NCI-H2227 (cell line): ENCODE results near the gene DCLK2.

Experiments used
- DNase-seq: peaks from one replicate; lab custom pipeline; 2025; ENCODE audit not compliant: unreplicated experiment; lab: John Stamatoyannopoulos, UW

DCLK2 gene

DNA sequence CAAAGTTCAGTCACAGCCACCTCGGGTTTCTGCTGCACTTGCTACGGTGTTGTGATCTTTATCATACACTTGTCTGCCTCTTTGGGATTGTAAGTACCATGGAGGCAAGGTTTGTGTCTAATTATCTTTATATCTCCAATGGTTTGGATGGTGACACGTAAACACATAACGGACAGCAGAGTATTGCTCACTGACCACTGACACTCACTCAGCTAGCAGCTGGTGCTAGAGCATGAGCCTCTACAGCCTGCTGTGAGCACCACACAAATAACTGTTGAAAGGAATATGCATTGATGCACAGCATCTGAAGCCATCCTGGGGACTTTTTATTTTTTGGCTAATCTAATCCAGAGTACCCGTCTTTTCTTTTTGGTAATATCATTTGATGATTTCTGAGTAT, 156.0 kb downstream of the DCLK2 start:
- DNase-seq = no peak

DNA sequence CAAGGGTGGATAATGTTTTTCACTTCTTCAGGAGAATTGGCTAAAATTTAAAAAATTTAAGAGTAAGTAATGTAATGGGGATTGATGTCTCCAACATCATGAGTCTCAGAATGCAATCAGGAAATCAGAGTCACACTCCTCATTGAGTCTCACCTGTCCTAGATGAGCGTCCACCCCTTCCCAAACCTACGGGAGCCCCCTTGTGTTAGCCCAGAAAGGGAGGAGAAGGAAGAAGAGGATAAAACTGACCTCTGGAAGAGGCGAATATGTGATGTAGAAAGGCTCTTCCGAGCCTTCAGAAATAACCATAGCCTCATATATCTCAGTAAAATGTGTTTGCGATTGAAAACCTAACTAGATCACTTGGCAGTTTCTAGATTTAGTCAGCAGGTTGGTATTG, 157.1 kb downstream of the DCLK2 start:
- DNase-seq = no peak

DNA sequence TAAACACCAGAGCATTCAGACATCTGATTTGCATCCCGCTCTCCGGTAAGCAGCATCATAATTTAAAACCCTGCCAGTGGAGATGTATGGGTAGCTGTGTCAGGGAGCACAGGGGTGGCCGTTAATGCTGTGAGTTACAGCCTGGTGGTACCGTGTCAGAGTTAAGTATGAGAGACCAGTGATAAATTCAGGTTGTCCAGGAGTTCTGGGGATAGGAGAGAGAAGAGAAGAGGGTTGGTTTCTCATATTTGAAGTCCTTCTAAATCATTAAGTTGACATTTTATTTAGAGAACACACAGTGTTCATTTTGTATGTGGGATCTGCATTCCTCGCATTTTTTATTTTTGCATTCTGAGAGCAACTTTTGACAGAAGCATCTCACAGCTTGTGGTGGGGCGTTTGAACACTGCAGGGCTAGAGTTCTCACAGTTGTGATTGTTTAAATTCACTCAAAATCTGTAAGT, 157.6 kb downstream of the DCLK2 start:
- no peak for DNase-seq

DNA sequence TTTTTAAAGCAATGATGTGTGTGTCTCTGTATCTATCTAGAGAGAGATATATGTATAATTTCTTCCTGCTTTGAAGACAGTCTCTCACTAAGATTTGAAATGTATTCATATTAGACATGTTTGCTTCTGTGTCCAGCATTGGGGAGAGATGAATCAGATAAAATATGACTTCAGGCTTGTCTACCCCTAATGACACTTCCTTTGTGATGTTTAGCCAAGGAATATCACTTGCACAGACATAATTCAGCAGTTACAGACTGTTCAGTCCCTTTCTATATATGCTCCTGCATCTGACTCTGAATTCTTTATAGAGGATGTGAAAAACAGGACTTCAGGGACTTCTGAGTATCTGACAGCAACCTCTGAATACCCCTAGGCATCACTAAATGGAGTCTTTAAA, 158.4 kb downstream of the DCLK2 start:
- DNase-seq = no peak

DNA sequence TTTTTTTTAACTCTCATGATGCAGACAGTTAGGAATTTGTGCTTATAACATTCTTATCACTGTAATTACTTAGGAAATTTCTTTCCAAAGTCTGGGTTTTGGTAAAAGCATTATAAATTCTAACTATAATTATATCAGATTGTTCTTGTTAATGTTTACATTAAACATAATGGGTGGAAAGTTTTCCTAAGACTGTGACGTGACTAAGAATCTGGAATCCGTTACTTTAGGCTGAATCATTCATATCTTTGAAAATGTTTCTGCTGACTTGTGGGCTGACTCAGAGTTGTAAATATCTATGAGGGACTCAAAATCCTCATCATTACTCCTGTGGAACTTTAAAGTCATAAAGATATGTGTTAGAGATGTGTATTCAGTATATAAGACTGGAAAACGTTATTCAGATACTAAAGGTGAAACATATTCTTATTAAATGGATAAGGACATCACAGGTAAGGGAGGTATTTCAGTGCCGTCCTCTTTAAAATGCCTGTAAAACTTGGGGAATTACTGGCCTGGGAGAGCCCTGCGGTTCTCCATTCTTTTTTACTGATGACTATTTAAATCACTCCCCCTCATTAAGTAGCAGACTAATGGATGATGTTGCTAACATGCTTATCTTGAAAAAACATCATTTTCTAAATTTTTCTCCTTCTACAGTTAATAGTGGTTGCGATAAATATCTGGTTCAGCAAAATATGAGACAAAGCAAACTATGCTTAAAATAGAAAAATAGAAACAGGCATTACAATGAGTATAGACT, 159.0 kb downstream of the DCLK2 start:
- DNase-seq = no peak

DNA sequence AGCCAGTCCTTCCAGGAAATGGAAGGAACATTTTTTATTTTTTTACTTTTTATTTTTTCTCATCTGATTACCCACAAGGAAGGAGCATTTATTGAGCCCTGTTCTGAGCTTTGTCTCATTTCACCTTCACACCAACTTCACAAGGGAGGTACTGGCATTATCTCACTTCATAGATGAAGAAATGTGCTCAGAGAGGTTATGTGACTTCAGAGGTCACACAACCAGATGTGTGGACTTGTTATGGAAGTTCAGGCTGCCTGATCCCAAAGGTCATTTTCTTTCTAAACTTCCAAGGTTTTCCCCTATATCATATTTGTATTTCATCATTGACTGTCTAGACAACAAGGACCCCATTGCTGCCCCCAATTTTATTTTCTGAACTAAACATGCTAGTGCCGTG, 160.3 kb downstream of the DCLK2 start:
- DNase-seq = no peak

DNA sequence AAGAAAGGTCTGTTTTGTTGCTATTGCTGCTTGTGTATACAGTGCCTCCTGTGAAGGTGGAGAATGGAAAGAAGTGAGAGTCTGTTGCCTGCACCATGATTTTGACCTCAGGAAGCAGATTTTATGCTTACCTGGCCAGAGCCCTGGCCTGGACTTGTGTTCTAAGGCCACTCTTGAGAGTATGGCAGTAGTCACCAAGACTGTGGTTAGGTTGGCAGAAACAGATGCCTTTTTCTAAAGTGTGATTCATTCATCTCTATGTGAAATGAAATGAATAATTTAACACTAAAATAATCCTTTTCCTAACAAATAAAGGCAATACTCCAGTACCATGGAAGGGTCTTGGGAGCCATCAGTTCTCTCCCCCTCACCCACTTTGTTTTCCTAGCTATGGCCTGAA, 161.8 kb downstream of the DCLK2 start:
- no peak for DNase-seq

DNA sequence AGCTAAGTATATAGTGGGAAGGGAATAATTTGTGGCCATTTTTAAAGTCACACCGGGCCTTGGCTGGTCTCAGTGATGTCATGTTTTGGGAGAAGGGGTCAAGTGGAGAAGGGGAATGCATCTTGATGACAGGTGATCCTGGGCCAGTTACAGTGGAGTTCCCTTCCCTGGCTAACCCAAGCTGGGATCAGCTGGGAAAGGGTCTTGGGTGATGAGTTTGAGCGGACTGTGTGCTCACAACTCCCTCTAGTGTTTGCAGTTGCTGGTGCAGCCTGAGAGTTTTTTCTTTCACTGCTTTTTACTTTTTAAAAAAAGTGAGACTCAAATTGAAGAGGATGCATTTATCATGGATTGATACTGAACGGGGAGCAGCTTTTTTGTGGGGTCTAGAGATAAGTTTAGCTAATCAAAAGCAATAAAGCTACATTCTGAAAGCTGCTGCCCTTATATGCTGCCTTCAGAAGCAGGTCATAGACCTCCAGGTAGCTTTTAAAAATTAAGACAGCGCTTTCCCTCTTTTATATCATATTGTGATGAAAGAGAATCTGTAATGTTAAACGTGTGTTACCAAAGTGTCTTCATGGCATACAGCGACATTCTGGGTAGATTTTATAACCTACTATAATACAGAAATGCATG, 164.7 kb downstream of the DCLK2 start:
- peak; percentile 41 for DNase-seq

DNA sequence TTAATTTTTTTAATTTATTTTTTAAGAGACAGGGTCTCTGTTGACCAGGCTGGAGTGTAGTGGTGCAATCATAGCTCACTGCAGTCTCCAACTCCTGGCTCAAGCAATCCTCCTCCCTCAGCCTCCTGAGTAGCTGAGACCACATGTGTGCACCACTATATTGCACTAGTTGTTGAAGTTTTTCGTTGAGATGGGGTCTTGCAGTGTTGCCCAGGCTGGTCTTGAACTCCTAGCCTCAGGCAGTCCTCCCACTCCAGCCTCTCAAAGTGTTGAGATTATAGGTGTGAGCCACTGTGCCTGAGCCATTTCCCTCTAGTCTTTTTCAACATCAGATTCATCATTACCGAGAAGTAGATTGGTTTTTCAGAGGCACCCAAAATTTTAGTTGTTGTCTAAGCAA, 165.7 kb downstream of the DCLK2 start:
- DNase-seq = no peak

DNA sequence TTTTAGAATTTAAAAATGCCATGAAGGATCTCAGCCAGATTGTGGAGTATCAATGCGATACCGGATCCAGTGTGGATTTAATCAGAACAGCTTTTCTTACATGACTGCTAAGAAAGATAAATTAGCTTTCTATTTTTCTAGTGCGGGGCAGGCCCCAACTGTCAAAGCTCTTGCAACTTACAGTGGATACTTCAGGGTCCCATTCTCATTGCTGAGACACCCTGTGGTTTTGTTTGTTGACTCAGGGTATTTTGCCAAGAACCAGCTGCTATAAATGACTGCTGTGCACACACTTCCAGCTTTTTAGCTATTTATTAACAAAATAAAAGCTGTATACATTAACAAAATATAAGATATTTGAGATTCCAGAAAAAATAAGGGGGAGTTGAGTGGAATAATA, 166.4 kb downstream of the DCLK2 start:
- DNase-seq = peak; percentile 10

DNA sequence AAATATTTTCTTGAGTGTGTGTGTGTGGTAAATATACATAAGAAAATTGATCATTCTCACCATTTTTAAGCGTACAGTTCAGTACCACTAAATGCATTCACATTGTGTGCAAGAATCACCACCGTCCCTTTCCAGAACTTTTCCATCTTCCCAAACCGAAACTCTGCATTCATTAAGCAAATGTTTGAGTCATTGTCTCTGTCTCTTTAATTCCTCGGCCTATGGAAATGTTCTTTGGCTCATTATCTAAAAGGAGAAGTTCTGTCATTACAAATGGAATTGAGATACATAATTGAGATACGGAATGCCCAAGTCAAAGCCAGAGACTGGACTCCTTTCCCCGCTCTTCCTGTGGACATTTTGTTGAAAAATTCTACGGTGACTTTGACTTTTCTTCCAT, 168.9 kb downstream of the DCLK2 start:
- no peak for DNase-seq

DNA sequence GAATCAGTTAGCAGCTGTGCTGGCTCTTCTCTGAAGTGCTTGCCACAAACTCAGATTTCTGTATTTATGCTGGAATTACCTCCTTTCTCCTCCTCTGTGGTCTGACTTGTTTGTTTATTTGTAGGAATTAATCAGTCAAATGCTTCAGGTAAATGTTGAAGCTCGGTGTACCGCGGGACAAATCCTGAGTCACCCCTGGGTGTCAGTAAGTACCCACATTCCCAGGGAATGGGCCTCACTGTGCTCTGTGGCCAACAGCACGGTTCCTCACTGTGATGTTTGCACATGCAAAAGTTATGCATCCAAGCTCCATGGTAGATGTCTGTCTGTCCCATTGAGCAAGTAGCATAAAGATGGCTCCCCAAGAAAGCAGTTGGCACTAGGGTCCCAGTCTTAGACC, 169.9 kb downstream of the DCLK2 start:
- DNase-seq = no peak

DNA sequence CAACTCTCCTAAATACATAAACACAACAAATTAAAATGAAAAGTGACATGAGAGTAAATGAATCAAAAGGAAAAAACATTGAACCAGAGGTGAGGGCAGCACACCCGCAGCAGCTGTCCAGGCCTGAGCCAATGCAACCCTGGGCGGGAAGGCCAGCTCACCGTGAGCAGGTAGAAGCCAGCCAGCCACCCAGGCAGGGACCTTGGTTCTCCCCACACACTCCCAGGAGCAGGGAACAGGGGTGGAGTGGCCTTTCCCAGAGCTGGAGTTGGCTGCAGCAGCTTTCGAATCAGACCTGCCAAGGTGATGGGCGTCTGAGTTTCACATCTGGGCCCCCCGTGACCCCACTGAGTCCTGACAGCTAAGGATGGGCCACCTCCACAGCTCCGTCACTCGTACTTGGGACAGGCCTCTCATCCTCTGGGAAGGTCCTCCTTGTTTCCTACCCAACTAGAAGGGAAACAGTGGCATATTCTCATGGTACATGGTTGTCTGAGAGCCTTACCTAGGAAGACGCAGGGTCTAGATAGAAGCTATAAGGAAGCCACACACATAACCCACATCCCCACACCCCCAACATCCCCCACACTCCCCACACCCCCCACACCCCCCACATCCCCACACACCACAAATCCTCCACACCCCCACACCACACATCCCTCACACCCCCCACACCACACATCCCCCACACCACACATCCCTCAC, 172.2 kb downstream of the DCLK2 start:
- DNase-seq = no peak

DNA sequence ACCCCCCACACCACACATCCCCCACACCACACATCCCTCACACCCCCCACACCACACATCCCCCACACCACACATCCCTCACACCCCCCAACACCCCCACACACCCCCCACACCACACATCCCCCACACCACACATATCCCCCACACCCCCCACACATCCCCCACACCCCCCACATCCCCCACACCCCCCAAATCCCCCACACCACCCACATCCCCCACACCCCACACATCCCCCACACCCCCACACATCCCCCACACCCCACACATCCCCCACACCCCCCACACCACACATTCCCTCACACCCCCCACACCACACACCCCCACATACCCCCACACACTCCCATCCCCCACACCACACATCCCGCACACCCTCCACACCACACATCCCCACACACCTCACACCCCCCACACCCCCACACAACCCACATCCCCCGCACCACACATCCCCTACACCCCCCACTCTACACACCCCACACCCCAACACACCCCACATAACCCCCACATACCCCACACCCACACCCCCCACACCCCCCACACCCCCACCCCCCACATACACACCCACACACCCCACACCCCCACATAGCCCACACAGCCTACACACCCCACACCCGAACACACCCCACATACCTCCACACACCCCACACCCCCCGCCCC, 172.9 kb downstream of the DCLK2 start:
- DNase-seq = no peak

DNA sequence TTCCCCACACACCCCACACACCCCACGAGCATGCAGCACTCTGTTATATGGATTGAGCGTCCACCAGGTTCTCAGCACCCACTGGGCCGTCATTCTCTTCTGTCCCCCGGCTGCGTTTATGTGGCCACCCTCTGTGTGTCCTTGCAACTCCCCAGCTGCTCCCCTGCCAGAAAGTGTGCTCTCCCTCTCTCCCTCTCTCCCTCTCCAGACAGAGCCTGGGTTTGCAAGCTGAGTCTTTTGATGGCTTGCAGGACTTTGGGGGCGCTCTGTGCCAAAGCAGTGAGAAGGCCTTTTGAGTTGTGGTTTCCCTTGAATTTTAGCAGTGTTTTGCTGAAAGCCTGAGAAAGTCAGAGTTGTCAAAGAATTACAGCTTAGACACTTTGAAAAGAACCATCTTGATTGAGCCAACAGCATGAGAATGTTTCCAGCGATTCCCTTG, 173.5 kb downstream of the DCLK2 start:
- no peak for DNase-seq

DNA sequence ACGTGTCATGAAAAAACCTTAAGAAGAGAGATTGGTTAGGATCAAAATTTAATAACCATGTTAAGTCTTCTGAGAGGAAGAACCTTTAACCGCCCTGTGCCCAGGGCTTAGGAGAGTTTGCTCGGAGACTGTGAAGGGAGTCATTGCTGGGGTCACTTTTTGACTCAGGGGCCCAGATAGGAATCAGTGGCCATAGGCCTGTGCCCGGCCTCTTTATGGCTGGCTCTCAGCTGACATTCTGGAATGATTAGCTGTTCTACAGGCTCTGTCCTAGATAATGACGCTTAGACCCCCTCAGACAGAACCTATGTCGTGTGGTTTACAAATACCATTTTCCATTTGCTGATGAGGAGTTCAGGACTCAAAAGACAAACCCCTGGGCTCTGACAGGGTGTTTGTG, 174.1 kb downstream of the DCLK2 start:
- DNase-seq = no peak

DNA sequence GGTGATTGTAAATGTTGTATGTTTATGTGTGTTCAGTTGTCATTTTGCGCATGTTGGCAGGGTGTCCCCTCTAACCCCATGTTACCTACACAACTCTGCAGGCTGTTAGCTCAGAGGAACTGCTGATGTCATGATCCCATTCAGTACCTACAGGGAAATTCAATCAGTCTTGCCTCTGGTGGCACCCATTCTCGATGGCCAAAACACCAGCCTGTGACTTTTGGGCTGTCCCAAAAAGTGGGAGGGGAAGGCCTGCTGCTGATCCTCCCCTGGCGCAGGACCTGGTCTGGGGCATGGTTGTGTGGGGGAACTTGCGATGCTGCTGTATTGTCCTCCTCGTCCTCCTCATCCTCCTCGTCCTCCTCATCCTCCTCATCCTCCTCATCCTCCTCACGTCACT, 174.5 kb downstream of the DCLK2 start:
- no peak for DNase-seq

DNA sequence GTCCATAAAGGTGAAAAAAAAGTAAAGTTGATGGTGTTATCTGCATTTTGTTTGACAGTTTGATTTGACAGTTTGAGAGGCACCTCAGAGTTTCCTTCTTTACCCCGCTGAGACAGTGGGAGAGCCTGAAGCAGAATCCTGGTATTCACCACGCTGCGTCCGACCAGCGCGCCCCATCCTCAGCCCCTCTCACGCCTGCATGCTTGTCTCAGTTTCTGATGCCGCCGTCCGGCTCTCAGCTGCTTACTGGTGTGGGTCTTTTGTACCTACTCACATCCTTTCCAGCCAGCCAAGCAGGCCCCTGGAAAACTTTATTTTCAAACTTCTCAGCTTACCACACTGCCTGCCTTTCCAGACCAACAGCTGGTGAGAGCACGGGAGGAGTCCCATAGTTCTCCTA, 175.2 kb downstream of the DCLK2 start:
- no peak for DNase-seq

DNA sequence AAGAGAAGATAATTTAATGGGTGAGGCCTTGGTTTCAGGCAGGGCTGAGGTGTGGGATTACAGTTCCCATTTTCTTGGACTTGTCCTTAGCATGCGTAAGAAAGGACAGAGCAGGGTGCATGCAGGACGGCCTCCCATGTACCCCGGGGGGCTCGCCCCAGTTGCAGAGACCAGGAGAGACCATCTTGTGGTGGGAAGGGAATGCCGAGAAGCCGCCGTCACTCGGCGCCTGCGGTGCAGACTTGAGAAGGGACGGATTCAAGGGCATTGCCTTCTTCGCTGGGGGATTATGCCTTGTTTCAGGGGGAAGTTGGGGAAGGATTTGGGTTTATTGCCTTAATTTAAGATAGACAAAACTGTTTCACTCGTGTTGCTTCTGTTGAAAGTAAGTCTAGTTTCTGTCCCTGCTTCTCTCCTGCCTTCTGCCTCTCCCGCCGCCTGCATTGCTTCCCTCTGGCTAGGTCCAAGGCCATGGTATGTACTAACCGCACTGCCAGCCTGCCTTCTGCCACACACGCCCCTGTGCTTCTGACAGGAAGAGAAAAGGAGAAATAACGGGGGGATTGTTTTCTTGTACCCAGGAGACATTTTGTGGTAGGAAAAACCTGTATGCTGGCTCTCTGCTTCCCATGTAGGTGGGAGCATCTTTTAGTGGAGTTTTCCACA, 175.9 kb downstream of the DCLK2 start:
- no peak for DNase-seq

DNA sequence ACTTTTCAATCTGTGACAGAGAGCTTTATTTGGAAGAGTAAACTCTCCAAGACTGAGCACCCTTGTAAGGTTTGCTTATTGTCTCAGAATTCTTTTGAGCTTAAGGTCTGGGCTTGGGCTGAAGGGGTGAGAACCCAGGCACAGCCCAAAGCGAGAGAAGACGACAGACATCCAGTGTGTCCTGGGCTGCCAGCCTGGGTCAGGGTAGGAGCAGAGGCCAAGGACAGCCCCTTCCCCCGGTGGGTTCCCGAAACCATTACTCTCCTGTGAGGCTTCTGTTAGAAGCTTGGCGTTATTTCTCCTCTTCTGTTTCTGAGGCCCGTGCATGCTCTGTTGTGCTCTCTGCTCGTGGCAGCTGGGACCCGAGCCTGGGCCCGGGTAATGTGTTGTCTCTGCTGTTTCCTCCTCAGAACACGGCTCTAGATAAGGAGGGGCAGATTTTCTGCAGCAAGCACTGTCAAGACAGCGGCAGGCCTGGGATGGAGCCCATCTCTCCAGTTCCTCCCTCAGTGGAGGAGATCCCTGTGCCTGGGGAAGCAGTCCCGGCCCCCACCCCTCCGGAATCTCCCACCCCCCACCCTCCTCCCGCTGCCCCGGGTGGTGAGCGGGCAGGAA, 177.5 kb downstream of the DCLK2 start:
- DNase-seq = no peak

DNA sequence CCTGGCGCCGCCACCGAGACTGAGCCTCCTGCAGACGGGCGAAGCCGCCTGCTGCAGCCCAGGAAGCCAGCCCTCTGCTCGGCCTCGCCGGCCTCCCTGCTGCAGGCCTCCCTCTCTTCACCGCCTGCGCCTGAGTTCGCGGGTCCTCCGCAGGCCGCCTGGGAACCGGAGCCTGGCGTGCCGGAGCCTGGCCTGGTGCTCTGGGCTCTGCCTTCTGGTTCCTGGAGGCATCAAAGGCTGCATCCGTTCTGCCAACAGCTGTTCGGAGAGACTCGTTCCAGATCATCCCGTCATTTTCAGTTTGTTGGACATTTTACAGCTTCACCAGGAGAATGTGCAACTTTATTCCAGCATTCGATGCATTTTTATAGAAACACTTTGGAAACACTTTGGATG, 178.0 kb downstream of the DCLK2 start:
- DNase-seq = no peak
